Measurements from ENCODE around the gene IST1. TPM values are rescaled to one million over a fixed set of nuclear protein-coding genes. Genes with fewer than 3 reads are reported as not detected.

The IST1 gene
- total RNA-seq, 1 donor from 2014 or later: 116 TPM

GRCh38 chr16:71914802-71915201 lies 19.5 kb downstream of the IST1 start:
- DNase-seq (ENCODE audit: low spot score in 2 of 2): no peak
- H3K4me1 ChIP-seq: peaks cover 4 to 28% of the 10 kb centered on the region in 2 donors
- H3K4me3 ChIP-seq: no peak overlapping the region
- peaks cover 28 to 37% of the 10 kb centered on the region in 2 donors for H3K36me3 ChIP-seq
- no peaks in the 10 kb centered on the region for H3K27me3 ChIP-seq
- H3K27ac ChIP-seq: peak overlapping the region in 1 of 2 donors; percentile 8
- intact Hi-C loops (cut with DNase I): no loop called here
- H3K9me3 ChIP-seq: no peaks in the 10 kb centered on the region
- TF ChIP-seq CTCF (IDR thresholded peaks at IDR 0.05): no peak

- no peaks in the 10 kb centered on the region for H3K9me3 ChIP-seq
- intact Hi-C loops (cut with DNase I): no loop called here
- TF ChIP-seq CTCF (IDR thresholded peaks at IDR 0.05): no peak
- no peaks in the 10 kb centered on the region for H3K27me3 ChIP-seq
- peak overlapping the region in 1 of 2 donors; percentile 8 for H3K27ac ChIP-seq
- no peak overlapping the region for H3K4me3 ChIP-seq
- peaks cover 28 to 43% of the 10 kb centered on the region in 2 donors for H3K36me3 ChIP-seq
- H3K4me1 ChIP-seq: peaks cover 4 to 28% of the 10 kb centered on the region in 2 donors
- DNase-seq (ENCODE audit: low spot score in 2 of 2): no peak
Measured at GRCh38 chr16:71915350-71915749, 20.0 kb downstream of the IST1 start.

GRCh38 chr16:71916397-71916920 lies 21.1 kb downstream of the IST1 start:
- peaks cover 4 to 28% of the 10 kb centered on the region in 2 donors for H3K4me1 ChIP-seq
- peak overlapping the region in 1 of 2 donors; percentile 18 for H3K27ac ChIP-seq
- no peaks in the 10 kb centered on the region for H3K9me3 ChIP-seq
- peaks cover 38 to 54% of the 10 kb centered on the region in 2 donors for H3K36me3 ChIP-seq
- DNase-seq (ENCODE audit: low spot score in 2 of 2): no peak
- H3K27me3 ChIP-seq: no peaks in the 10 kb centered on the region
- no peak for TF ChIP-seq CTCF (IDR thresholded peaks at IDR 0.05)
- no peak overlapping the region for H3K4me3 ChIP-seq
- intact Hi-C loops (cut with DNase I): no loop called here

GRCh38 chr16:71917900-71918299 lies 22.6 kb downstream of the IST1 start:
- no peak overlapping the region for H3K4me3 ChIP-seq
- H3K36me3 ChIP-seq: peaks cover 52 to 68% of the 10 kb centered on the region in 2 donors
- H3K9me3 ChIP-seq: no peaks in the 10 kb centered on the region
- no peak for DNase-seq (ENCODE audit: low spot score in 2 of 2)
- H3K4me1 ChIP-seq: peaks cover 4 to 28% of the 10 kb centered on the region in 2 donors
- no peaks in the 10 kb centered on the region for H3K27me3 ChIP-seq
- H3K27ac ChIP-seq: no peak overlapping the region
- no peak for TF ChIP-seq CTCF (IDR thresholded peaks at IDR 0.05)
- intact Hi-C loops (cut with DNase I): no loop called here

GRCh38 chr16:71919035-71919434 lies 23.7 kb downstream of the IST1 start:
- H3K9me3 ChIP-seq: no peaks in the 10 kb centered on the region
- intact Hi-C loops (cut with DNase I): no loop called here
- H3K27me3 ChIP-seq: no peaks in the 10 kb centered on the region
- no peak overlapping the region for H3K27ac ChIP-seq
- no peak for DNase-seq (ENCODE audit: low spot score in 2 of 2)
- H3K36me3 ChIP-seq: peaks cover 63 to 79% of the 10 kb centered on the region in 2 donors
- no peak for TF ChIP-seq CTCF (IDR thresholded peaks at IDR 0.05)
- H3K4me3 ChIP-seq: no peak overlapping the region
- peaks cover 4 to 25% of the 10 kb centered on the region in 2 donors for H3K4me1 ChIP-seq

GRCh38 chr16:71920658-71921057 lies 25.3 kb downstream of the IST1 start:
- H3K9me3 ChIP-seq: no peaks in the 10 kb centered on the region
- H3K36me3 ChIP-seq: peaks cover 77 to 95% of the 10 kb centered on the region in 2 donors
- DNase-seq (ENCODE audit: low spot score in 2 of 2): no peak
- TF ChIP-seq CTCF (IDR thresholded peaks at IDR 0.05): no peak
- H3K27ac ChIP-seq: no peak overlapping the region
- H3K27me3 ChIP-seq: no peaks in the 10 kb centered on the region
- intact Hi-C loops (cut with DNase I): no loop called here
- peaks cover 0 to 12% of the 10 kb centered on the region in 2 donors for H3K4me1 ChIP-seq
- no peak overlapping the region for H3K4me3 ChIP-seq

All from ascending aorta (tissue), 2 donors.